ENCODE measurements around the gene VDAC1.
A peak's percentile ranks its signal among the peaks of the same experiment; 100 is the strongest.

DNA sequence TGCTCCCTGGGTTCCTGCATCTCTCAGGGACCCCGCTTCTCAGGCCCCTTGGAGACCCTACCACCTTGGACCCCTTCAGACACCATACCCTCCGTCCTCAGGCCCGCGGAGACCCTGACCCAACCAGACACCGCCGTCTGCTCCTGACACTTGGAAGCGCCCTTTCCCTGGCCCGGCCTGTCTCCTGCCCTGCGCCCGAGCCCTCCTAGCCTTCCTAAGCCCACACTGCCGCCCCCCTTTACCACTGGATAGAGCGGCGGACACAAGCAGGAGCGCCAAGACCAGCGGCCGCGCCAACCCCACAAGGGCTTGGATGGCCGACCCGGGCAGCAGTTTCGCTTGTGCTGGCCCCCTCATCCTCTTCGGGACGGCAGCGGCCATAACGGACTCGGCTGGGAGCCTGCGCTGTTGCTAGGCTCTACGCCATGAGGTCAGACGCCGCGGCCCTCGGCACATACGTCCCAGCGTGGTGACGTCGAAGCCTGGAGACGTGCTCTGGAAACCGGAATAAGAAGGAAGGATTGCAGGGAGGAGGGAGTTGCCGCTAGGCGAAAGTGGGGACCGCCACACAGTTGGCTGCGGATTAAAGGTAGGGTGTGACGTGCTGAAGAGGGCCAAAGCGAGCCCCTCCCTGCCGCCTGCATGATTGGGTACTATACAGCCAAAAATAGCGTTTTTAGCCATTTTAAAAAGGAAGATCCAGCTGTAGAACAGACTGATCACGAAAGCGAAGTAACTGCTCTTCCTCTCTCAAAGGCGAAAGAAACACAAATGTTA is 36.4 kb downstream of the VDAC1 start, which contains the start of gene C5orf15:
- TF ChIP-seq, protein P1, sequence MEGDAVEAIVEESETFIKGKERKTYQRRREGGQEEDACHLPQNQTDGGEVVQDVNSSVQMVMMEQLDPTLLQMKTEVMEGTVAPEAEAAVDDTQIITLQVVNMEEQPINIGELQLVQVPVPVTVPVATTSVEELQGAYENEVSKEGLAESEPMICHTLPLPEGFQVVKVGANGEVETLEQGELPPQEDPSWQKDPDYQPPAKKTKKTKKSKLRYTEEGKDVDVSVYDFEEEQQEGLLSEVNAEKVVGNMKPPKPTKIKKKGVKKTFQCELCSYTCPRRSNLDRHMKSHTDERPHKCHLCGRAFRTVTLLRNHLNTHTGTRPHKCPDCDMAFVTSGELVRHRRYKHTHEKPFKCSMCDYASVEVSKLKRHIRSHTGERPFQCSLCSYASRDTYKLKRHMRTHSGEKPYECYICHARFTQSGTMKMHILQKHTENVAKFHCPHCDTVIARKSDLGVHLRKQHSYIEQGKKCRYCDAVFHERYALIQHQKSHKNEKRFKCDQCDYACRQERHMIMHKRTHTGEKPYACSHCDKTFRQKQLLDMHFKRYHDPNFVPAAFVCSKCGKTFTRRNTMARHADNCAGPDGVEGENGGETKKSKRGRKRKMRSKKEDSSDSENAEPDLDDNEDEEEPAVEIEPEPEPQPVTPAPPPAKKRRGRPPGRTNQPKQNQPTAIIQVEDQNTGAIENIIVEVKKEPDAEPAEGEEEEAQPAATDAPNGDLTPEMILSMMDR (IDR thresholded peaks at IDR 0.05; ENCODE audit: insufficient read depth, low read length), result no peak
- TF ChIP-seq, protein P2, sequence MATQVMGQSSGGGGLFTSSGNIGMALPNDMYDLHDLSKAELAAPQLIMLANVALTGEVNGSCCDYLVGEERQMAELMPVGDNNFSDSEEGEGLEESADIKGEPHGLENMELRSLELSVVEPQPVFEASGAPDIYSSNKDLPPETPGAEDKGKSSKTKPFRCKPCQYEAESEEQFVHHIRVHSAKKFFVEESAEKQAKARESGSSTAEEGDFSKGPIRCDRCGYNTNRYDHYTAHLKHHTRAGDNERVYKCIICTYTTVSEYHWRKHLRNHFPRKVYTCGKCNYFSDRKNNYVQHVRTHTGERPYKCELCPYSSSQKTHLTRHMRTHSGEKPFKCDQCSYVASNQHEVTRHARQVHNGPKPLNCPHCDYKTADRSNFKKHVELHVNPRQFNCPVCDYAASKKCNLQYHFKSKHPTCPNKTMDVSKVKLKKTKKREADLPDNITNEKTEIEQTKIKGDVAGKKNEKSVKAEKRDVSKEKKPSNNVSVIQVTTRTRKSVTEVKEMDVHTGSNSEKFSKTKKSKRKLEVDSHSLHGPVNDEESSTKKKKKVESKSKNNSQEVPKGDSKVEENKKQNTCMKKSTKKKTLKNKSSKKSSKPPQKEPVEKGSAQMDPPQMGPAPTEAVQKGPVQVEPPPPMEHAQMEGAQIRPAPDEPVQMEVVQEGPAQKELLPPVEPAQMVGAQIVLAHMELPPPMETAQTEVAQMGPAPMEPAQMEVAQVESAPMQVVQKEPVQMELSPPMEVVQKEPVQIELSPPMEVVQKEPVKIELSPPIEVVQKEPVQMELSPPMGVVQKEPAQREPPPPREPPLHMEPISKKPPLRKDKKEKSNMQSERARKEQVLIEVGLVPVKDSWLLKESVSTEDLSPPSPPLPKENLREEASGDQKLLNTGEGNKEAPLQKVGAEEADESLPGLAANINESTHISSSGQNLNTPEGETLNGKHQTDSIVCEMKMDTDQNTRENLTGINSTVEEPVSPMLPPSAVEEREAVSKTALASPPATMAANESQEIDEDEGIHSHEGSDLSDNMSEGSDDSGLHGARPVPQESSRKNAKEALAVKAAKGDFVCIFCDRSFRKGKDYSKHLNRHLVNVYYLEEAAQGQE (IDR thresholded peaks at IDR 0.05; ENCODE audit: insufficient replicate concordance, low read depth), result no peak
- TF ChIP-seq POLR2AphosphoS5 (IDR thresholded peaks at IDR 0.05; ENCODE audit: low read depth) (peak; percentile 70; the same call in 1 of the 2 replicates), SPI1 (IDR thresholded peaks at IDR 0.05; ENCODE audit: borderline replicate concordance, low read depth) (no peak)

Measured in HL-60 (cell line).